Measurements from ENCODE around the gene BAZ2B.

DNA sequence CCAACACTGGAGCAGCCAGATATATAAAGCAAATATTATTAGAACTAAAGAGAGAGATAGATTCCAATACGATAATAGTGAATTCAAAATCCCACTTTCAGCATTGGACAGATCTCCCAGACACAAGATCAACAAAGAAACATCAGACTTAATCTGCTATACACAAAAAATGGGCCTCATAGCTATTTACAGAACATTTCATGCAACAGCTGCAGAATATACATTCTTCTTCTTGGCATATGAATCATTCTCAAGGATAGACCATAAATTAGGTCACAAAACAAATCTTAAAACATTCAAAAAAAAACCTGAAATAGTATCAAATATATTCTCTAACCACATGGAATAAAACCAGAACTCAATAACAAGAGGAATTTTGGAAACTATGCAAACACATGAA is 23.8 kb upstream of the BAZ2B start:
- TF ChIP-seq, protein P1, sequence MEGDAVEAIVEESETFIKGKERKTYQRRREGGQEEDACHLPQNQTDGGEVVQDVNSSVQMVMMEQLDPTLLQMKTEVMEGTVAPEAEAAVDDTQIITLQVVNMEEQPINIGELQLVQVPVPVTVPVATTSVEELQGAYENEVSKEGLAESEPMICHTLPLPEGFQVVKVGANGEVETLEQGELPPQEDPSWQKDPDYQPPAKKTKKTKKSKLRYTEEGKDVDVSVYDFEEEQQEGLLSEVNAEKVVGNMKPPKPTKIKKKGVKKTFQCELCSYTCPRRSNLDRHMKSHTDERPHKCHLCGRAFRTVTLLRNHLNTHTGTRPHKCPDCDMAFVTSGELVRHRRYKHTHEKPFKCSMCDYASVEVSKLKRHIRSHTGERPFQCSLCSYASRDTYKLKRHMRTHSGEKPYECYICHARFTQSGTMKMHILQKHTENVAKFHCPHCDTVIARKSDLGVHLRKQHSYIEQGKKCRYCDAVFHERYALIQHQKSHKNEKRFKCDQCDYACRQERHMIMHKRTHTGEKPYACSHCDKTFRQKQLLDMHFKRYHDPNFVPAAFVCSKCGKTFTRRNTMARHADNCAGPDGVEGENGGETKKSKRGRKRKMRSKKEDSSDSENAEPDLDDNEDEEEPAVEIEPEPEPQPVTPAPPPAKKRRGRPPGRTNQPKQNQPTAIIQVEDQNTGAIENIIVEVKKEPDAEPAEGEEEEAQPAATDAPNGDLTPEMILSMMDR (IDR thresholded peaks at IDR 0.05) = no peak
- TF ChIP-seq POLR2A (IDR thresholded peaks at IDR 0.05) = no peak

Data from lower leg skin (tissue), 3 donors.